ENCODE results near the gene LEFTY1.

Gene LEFTY1

GRCh38 chr1:225874431-225874830 lies 14.5 kb downstream of the LEFTY1 start:
- ATAC-seq (ENCODE audit: insufficient read depth, low read depth) (no peak), DNase-seq (no peak)
- TF ChIP-seq CTCF (IDR thresholded peaks at IDR 0.05; ENCODE audit: borderline replicate concordance, extremely low read depth, low read length, poor library complexity, severe bottlenecking) (no peak), EZH2 (IDR thresholded peaks at IDR 0.05; ENCODE audit: borderline replicate concordance, low read depth, low read length, severe bottlenecking) (no peak)
- no peak overlapping the region for H2AFZ ChIP-seq (ENCODE audit: low read depth, low read length)
- no peaks in the 10 kb centered on the region for H3K79me2 ChIP-seq (ENCODE audit: insufficient read depth, low read length)
- no peak overlapping the region for H3K27ac ChIP-seq (ENCODE audit: low read length)
- H4K20me1 ChIP-seq (ENCODE audit: insufficient read depth, low read length) = no peaks in the 10 kb centered on the region
- H3K4me2 ChIP-seq (ENCODE audit: insufficient read depth, low read length) = no peak overlapping the region
- peaks cover 10% of the 10 kb centered on the region for H3K36me3 ChIP-seq (ENCODE audit: insufficient read depth, low read length)
- H3K4me1 ChIP-seq (ENCODE audit: insufficient read depth, low read length) = peaks cover 8% of the 10 kb centered on the region
- H3K9ac ChIP-seq (ENCODE audit: low read depth, low read length) = no peak overlapping the region
- no peak overlapping the region for H3K4me3 ChIP-seq (ENCODE audit: low read depth in 1 of 2, low read length in 2 of 2)
- H3K27me3 ChIP-seq (ENCODE audit: insufficient read depth, low read length, poor library complexity) = no peaks in the 10 kb centered on the region
- no peaks in the 10 kb centered on the region for H3K9me3 ChIP-seq (ENCODE audit: insufficient read depth, low read length, severe bottlenecking)

- H3K4me3 ChIP-seq (ENCODE audit: low read depth in 1 of 2, low read length in 2 of 2) = no peak overlapping the region
- H3K9ac ChIP-seq (ENCODE audit: low read depth, low read length) = no peak overlapping the region
- TF ChIP-seq EZH2 (IDR thresholded peaks at IDR 0.05; ENCODE audit: borderline replicate concordance, low read depth, low read length, severe bottlenecking) (no peak), CTCF (IDR thresholded peaks at IDR 0.05; ENCODE audit: borderline replicate concordance, extremely low read depth, low read length, poor library complexity, severe bottlenecking) (no peak)
- no peaks in the 10 kb centered on the region for H3K79me2 ChIP-seq (ENCODE audit: insufficient read depth, low read length)
- no peaks in the 10 kb centered on the region for H4K20me1 ChIP-seq (ENCODE audit: insufficient read depth, low read length)
- H3K4me1 ChIP-seq (ENCODE audit: insufficient read depth, low read length) = no peaks in the 10 kb centered on the region
- H3K27me3 ChIP-seq (ENCODE audit: insufficient read depth, low read length, poor library complexity) = no peaks in the 10 kb centered on the region
- peaks cover 10% of the 10 kb centered on the region for H3K36me3 ChIP-seq (ENCODE audit: insufficient read depth, low read length)
- H3K9me3 ChIP-seq (ENCODE audit: insufficient read depth, low read length, severe bottlenecking) = no peaks in the 10 kb centered on the region
- H3K27ac ChIP-seq (ENCODE audit: low read length) = no peak overlapping the region
- H3K4me2 ChIP-seq (ENCODE audit: insufficient read depth, low read length) = no peak overlapping the region
- DNase-seq (no peak), ATAC-seq (ENCODE audit: insufficient read depth, low read depth) (no peak)
- no peak overlapping the region for H2AFZ ChIP-seq (ENCODE audit: low read depth, low read length)
These were observed 15.6 kb downstream of the LEFTY1 start for GRCh38 chr1:225873281-225873850.

- Histone ChIP-seq H3K79me2 (ENCODE audit: insufficient read depth, low read length) (no peaks in the 10 kb centered on the region), H3K27me3 (ENCODE audit: insufficient read depth, low read length, poor library complexity) (no peaks in the 10 kb centered on the region), H3K4me3 (ENCODE audit: low read depth in 1 of 2, low read length in 2 of 2) (no peak overlapping the region), H3K9me3 (ENCODE audit: insufficient read depth, low read length, severe bottlenecking) (no peaks in the 10 kb centered on the region), H3K27ac (ENCODE audit: low read length) (no peak overlapping the region), H2AFZ (ENCODE audit: low read depth, low read length) (no peak overlapping the region), H3K4me2 (ENCODE audit: insufficient read depth, low read length) (no peak overlapping the region), H3K36me3 (ENCODE audit: insufficient read depth, low read length) (peaks cover 10% of the 10 kb centered on the region), H4K20me1 (ENCODE audit: insufficient read depth, low read length) (no peaks in the 10 kb centered on the region), H3K4me1 (ENCODE audit: insufficient read depth, low read length) (no peaks in the 10 kb centered on the region; the same call in 1 of the 2 replicates), H3K9ac (ENCODE audit: low read depth, low read length) (no peak overlapping the region)
- TF ChIP-seq EZH2 (IDR thresholded peaks at IDR 0.05; ENCODE audit: borderline replicate concordance, low read depth, low read length, severe bottlenecking) (no peak), CTCF (IDR thresholded peaks at IDR 0.05; ENCODE audit: borderline replicate concordance, extremely low read depth, low read length, poor library complexity, severe bottlenecking) (no peak)
- no peak for ATAC-seq (ENCODE audit: insufficient read depth, low read depth)
- DNase-seq = no peak
These were observed 16.9 kb downstream of the LEFTY1 start for GRCh38 chr1:225872075-225872430.

All from DND-41 (cell line).